Liver (tissue), 9 donors: ENCODE results near the gene CCNY. TPM values are rescaled to one million over a fixed set of nuclear protein-coding genes. Genes with fewer than 3 reads are reported as not detected.
A peak's percentile ranks its signal among the peaks of the same experiment; 100 is the strongest.

ENCODE experiments used
- DNase-seq: peaks from one replicate; pipeline ENCODE4 v3.0.0-alpha.2; 2017; ENCODE audit warnings: low spot score
- H3K27ac ChIP-seq, 2 donors: one replicate each; pipeline ENCODE4 v1.7.0; 2013; ENCODE audit warnings: inconsistent platforms in 2 of 2, low read length in 2 of 2, control low read depth in 1 of 2, low read depth in 1 of 2, mild to moderate bottlenecking in 1 of 2
- H3K27me3 ChIP-seq, 4 donors: one replicate each; pipeline versions ENCODE4 v1.6.1 to v1.7.0; 2013; ENCODE audit warnings: low read length in 3 of 4, inconsistent platforms in 1 of 4, mild to moderate bottlenecking in 1 of 4, moderate library complexity in 1 of 4; ENCODE audit not compliant: control insufficient read depth in 4 of 4, insufficient read depth in 4 of 4
- H3K36me3 ChIP-seq, 4 donors: one replicate each; pipeline versions ENCODE4 v1.6.1 to v1.7.0; 2013; ENCODE audit warnings: low read length in 3 of 4, mild to moderate bottlenecking in 3 of 4, low read depth in 1 of 4, moderate library complexity in 1 of 4; ENCODE audit not compliant: control insufficient read depth in 4 of 4, insufficient read depth in 3 of 4
- H3K4me1 ChIP-seq, 4 donors: one replicate each; pipeline versions ENCODE4 v1.6.1 to v1.7.0; 2013; ENCODE audit warnings: low read length in 3 of 4, mild to moderate bottlenecking in 3 of 4, moderate library complexity in 1 of 4; ENCODE audit not compliant: control insufficient read depth in 4 of 4, insufficient read depth in 4 of 4
- H3K4me3 ChIP-seq, 3 donors: one replicate each; pipeline versions ENCODE4 v1.6.1 to v1.7.0; 2013; ENCODE audit warnings: low read length in 3 of 3, control low read depth in 1 of 3, low read depth in 1 of 3, mild to moderate bottlenecking in 1 of 3
- H3K9ac ChIP-seq, 2 donors: one replicate each; pipeline ENCODE4 v1.7.0; 2013; ENCODE audit warnings: low read length in 2 of 2, mild to moderate bottlenecking in 2 of 2, moderate library complexity in 2 of 2, control low read depth in 1 of 2, low read depth in 1 of 2
- H3K9me3 ChIP-seq, 4 donors: one replicate each; pipeline versions ENCODE4 v1.6.1 to v1.7.0; 2013; ENCODE audit warnings: low read length in 3 of 4; ENCODE audit not compliant: control insufficient read depth in 4 of 4
- EGR1 ChIP-seq, 2 donors: IDR thresholded peaks; 2 replicates each; pipeline ENCODE4 v1.6.1; 2016 to 2018; ENCODE audit warnings: antibody characterized with exemption in 2 of 2, low read depth in 2 of 2
- FOXA2 ChIP-seq: IDR thresholded peaks from 2 replicates; pipeline ENCODE4 v1.6.1; 2016; ENCODE audit warnings: antibody characterized with exemption
- GABPA ChIP-seq, 2 donors: IDR thresholded peaks in 1 of 2; conservative IDR thresholded peaks in 1 of 2; 2 replicates each; pipeline ENCODE4 v1.6.1; 2016; ENCODE audit warnings: antibody characterized with exemption in 2 of 2, mild to moderate bottlenecking in 1 of 2, moderate library complexity in 1 of 2
- HNF4A ChIP-seq, 2 donors: conservative IDR thresholded peaks; 2 replicates each; pipeline ENCODE4 v1.6.1; 2016; ENCODE audit warnings: antibody characterized with exemption in 2 of 2, mild to moderate bottlenecking in 2 of 2
- HNF4G ChIP-seq: IDR thresholded peaks from 2 replicates; pipeline ENCODE4 v1.6.1; 2016; ENCODE audit warnings: antibody characterized with exemption
- JUND ChIP-seq, 2 donors: IDR thresholded peaks; 2 replicates each; pipeline ENCODE4 v1.6.1; 2016; ENCODE audit warnings: antibody characterized with exemption in 2 of 2
- NR2F2 ChIP-seq: IDR thresholded peaks from 2 replicates; pipeline ENCODE4 v1.6.1; 2016; ENCODE audit warnings: antibody characterized with exemption
- RAD21 ChIP-seq, 2 donors: IDR thresholded peaks; 2 replicates each; pipeline ENCODE4 v1.6.1; 2016; ENCODE audit warnings: antibody characterized with exemption in 2 of 2, mild to moderate bottlenecking in 2 of 2
- RXRA ChIP-seq, 2 donors: IDR thresholded peaks; 2 replicates each; pipeline ENCODE4 v1.6.1; 2017 to 2018; ENCODE audit warnings: antibody characterized with exemption in 2 of 2, mild to moderate bottlenecking in 1 of 2
- SP1 ChIP-seq: IDR thresholded peaks from 2 replicates; pipeline ENCODE4 v1.6.1; 2018; ENCODE audit warnings: antibody characterized with exemption, mild to moderate bottlenecking
- TAF1 ChIP-seq: conservative IDR thresholded peaks from 2 replicates; pipeline ENCODE4 v1.6.1; 2016; ENCODE audit warnings: antibody characterized with exemption, mild to moderate bottlenecking
- WGBS: extraction: QIAGEN DNeasy Blood & Tissue Kit; methylation state at CpG from one replicate; pipeline ENCODE4 v1.1.7; 2013; 5-methylcytosine and 5-hydroxymethylcytosine counted together
- polyA plus RNA-seq, 2 donors: library from polyadenylated mRNA; stranded (reverse) in 1 of 2; unstranded in 1 of 2; fragments of 200-250 nt in 1 of 2; fragments of >200 nt in 1 of 2; fragmentation: Nextera tagmentation in 1 of 2; extraction: Ambion mirVana in 1 of 2; gene quantifications; one replicate each; pipeline versions ENCODE4 v1.2.1 to v1.2.3, GENCODE V29; 2013 to 2015
- total RNA-seq, 2 donors: library from RNA; depleted of rRNA; stranded (reverse); fragments of >200 nt; gene quantifications; one replicate each; pipeline ENCODE4 v1.2.3, GENCODE V29; 2014
- TF ChIP-seq, protein P1 (sequence below): fragments of 150-350 bp; IDR thresholded peaks from 2 replicates; pipeline ENCODE4 v1.5.1; 2017; ENCODE audit warnings: improper control_type of control experiment, low read depth, low read length; ENCODE audit not compliant: missing input control
- TF ChIP-seq, protein P2 (sequence below): IDR thresholded peaks from 2 replicates; pipeline ENCODE4 v1.6.1; 2016; ENCODE audit warnings: antibody characterized with exemption
- TF ChIP-seq, protein P3 (sequence below): IDR thresholded peaks from 2 replicates; pipeline ENCODE4 v1.6.1; 2016; ENCODE audit warnings: antibody characterized with exemption
- TF ChIP-seq, protein P4 (sequence below): IDR thresholded peaks from 2 replicates; pipeline ENCODE4 v1.6.1; 2016; ENCODE audit warnings: antibody characterized with exemption, mild to moderate bottlenecking
- TF ChIP-seq, protein P5 (sequence below): IDR thresholded peaks from 2 replicates; pipeline ENCODE4 v1.6.1; 2016; ENCODE audit warnings: antibody characterized with exemption
- donor health status: healthy.
- donor health status: healthy.
- donor health status: healthy.
- donor health status: healthy.
- donor health status: healthy.

CCNY gene
- total and polyA plus RNA-seq, 4 donors, result 17.6 to 38.4 (median 21.8) TPM

DNA sequence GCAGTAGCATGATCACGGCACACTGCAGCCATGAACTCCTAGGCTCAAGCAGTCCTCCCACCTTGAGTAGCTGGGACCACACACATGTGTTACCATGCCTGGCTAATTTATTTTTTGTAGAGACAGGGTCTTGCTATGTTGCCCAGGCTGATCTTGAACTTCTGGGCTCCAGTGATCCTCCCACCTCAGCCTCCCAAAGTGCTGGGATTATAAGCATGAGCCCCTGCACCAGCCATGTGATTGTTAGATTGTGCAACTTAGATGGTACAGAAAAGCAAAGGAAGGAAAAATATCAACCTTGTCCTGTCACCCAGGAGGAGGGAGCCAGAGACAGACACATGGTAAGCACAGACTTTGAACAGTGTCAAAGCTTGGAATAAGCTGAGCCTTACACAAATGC lies 73.5 kb downstream of the CCNY start:
- peaks cover 0 to 17% (median 7%) of the 10 kb centered on the region in 4 donors for H3K4me1 ChIP-seq
- H3K9me3 ChIP-seq, result no peaks in the 10 kb centered on the region
- no peak for DNase-seq
- H3K4me3 ChIP-seq, result no peak overlapping the region
- 100% methylated on average over 1 of the region's 1 CpG for WGBS
- TF ChIP-seq RAD21 (IDR thresholded peaks at IDR 0.05) (peak; percentile 49 to 52), JUND (IDR thresholded peaks at IDR 0.05) (no peak), RXRA (IDR thresholded peaks at IDR 0.05) (peak; percentile 23 to 58), SP1 (peak; percentile 22), HNF4A (conservative IDR thresholded peaks at IDR 0.05) (peak; percentile 78 to 85), EGR1 (IDR thresholded peaks at IDR 0.05; ENCODE audit: low read depth in 2 of 2) (no peak), HNF4G (peak; percentile 17), TAF1 (no peak), FOXA2 (no peak), NR2F2 (no peak)
- TF ChIP-seq, protein P1, sequence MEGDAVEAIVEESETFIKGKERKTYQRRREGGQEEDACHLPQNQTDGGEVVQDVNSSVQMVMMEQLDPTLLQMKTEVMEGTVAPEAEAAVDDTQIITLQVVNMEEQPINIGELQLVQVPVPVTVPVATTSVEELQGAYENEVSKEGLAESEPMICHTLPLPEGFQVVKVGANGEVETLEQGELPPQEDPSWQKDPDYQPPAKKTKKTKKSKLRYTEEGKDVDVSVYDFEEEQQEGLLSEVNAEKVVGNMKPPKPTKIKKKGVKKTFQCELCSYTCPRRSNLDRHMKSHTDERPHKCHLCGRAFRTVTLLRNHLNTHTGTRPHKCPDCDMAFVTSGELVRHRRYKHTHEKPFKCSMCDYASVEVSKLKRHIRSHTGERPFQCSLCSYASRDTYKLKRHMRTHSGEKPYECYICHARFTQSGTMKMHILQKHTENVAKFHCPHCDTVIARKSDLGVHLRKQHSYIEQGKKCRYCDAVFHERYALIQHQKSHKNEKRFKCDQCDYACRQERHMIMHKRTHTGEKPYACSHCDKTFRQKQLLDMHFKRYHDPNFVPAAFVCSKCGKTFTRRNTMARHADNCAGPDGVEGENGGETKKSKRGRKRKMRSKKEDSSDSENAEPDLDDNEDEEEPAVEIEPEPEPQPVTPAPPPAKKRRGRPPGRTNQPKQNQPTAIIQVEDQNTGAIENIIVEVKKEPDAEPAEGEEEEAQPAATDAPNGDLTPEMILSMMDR, result no peak
- TF ChIP-seq, protein P2, sequence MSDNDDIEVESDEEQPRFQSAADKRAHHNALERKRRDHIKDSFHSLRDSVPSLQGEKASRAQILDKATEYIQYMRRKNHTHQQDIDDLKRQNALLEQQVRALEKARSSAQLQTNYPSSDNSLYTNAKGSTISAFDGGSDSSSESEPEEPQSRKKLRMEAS, result no peak
- TF ChIP-seq, protein P3, sequence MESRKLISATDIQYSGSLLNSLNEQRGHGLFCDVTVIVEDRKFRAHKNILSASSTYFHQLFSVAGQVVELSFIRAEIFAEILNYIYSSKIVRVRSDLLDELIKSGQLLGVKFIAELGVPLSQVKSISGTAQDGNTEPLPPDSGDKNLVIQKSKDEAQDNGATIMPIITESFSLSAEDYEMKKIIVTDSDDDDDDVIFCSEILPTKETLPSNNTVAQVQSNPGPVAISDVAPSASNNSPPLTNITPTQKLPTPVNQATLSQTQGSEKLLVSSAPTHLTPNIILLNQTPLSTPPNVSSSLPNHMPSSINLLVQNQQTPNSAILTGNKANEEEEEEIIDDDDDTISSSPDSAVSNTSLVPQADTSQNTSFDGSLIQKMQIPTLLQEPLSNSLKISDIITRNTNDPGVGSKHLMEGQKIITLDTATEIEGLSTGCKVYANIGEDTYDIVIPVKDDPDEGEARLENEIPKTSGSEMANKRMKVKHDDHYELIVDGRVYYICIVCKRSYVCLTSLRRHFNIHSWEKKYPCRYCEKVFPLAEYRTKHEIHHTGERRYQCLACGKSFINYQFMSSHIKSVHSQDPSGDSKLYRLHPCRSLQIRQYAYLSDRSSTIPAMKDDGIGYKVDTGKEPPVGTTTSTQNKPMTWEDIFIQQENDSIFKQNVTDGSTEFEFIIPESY, result no peak
- TF ChIP-seq, protein P4, sequence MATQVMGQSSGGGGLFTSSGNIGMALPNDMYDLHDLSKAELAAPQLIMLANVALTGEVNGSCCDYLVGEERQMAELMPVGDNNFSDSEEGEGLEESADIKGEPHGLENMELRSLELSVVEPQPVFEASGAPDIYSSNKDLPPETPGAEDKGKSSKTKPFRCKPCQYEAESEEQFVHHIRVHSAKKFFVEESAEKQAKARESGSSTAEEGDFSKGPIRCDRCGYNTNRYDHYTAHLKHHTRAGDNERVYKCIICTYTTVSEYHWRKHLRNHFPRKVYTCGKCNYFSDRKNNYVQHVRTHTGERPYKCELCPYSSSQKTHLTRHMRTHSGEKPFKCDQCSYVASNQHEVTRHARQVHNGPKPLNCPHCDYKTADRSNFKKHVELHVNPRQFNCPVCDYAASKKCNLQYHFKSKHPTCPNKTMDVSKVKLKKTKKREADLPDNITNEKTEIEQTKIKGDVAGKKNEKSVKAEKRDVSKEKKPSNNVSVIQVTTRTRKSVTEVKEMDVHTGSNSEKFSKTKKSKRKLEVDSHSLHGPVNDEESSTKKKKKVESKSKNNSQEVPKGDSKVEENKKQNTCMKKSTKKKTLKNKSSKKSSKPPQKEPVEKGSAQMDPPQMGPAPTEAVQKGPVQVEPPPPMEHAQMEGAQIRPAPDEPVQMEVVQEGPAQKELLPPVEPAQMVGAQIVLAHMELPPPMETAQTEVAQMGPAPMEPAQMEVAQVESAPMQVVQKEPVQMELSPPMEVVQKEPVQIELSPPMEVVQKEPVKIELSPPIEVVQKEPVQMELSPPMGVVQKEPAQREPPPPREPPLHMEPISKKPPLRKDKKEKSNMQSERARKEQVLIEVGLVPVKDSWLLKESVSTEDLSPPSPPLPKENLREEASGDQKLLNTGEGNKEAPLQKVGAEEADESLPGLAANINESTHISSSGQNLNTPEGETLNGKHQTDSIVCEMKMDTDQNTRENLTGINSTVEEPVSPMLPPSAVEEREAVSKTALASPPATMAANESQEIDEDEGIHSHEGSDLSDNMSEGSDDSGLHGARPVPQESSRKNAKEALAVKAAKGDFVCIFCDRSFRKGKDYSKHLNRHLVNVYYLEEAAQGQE, result no peak
- no peaks in the 10 kb centered on the region for H3K27me3 ChIP-seq
- H3K36me3 ChIP-seq, result no peaks in the 10 kb centered on the region
- H3K9ac ChIP-seq, result no peak overlapping the region
- no peak overlapping the region for H3K27ac ChIP-seq

DNA sequence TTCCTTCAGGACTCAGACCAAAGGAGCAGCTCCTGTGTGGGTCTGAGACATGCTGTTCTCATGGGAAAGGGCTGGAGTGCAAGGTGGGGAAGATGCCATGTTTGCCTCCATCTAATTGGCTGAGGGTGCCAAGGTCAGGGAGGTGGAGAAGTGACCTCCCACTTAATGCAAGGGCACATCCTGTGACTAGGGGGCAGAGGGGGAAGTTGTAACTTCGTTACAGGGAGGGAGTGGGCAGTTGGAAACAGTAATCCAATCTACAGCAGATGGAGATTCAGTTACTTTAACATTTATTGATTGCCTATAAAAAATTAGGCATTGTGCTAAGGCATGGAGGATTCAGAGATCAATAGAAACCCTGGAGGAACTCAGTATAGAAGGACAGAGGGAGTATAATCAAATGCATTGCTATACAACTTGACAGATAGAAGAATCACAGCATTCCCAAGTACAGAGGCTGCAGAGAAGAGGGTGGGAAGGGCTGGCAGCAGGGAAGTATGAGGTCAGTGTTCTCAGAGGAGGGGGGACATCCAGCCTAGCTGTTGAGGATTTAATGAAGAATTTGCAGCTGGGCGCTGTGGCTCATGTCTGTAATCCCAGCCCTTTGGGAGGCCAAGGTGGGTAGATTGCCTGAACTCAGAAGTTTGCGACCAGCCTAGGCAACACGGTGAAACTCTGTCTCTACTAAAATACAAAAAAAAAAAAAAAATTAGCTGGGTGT lies 75.9 kb downstream of the CCNY start:
- DNase-seq, result no peak
- Histone ChIP-seq H3K27me3 (no peaks in the 10 kb centered on the region), H3K4me3 (no peak overlapping the region), H3K36me3 (no peaks in the 10 kb centered on the region), H3K9ac (no peak overlapping the region), H3K9me3 (no peaks in the 10 kb centered on the region), H3K4me1 (peaks cover 0 to 17% (median 7%) of the 10 kb centered on the region in 4 donors), H3K27ac (no peak overlapping the region)
- TF ChIP-seq, protein P4, result no peak
- TF ChIP-seq, protein P5, sequence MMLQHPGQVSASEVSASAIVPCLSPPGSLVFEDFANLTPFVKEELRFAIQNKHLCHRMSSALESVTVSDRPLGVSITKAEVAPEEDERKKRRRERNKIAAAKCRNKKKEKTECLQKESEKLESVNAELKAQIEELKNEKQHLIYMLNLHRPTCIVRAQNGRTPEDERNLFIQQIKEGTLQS, result no peak
- TF ChIP-seq NR2F2, result no peak
- no peak for TF ChIP-seq RXRA (IDR thresholded peaks at IDR 0.05)
- no peak for TF ChIP-seq GABPA (IDR thresholded peaks at IDR 0.05 in 1 of 2, conservative IDR thresholded peaks at IDR 0.05 in 1 of 2)
- WGBS, result 91% methylated on average over 4 of the region's 4 CpGs
